ENCODE results near the gene SLC7A11.
"Not testable (repeated sequence)": the region's sequence is repeated elsewhere in the genome, so short reads cannot be mapped to it uniquely, and the experiment has no call there.

Gene SLC7A11

DNA sequence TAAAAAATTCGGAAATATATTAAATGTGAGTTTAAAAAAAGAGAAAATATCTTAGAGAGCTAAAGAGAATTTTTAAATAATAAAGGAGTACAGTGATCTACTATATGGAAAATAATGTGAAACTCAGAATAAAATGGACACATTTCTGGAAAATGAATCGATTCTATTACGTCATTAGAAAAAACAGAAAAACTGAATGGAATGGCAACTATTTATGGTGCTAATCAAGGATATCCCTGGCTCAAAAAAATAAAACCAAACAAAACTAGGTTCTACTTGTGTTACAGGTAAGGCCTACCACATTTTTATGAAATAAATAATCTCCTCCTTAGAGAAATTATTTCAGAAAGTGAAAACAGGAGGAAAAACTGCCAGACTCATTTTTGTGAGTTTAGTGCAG lies 5.5 kb upstream of the SLC7A11 start:
- DNase-seq (ENCODE audit: low spot score) = no peak

DNA sequence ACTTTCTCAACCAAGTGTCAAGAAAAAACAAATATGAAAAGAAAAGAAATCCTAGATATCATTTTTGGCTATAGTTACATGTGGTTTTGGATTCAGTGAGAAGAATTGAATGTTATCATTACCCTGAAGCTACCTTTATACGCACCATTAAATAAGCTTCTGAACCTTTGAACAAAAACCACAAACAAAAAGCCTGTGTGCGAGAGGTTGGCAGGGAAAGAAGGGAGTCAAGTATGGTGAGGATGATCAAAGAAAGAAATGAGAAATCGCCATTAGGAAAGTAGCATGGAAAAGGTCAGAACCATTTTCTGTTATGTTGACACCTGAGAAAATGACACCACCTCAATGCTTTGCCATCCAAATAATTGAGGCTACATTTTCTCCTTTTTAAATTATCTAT lies 1.2 kb upstream of the SLC7A11 start:
- DNase-seq (ENCODE audit: low spot score) = no peak
- no peak for TF ChIP-seq CTCF (IDR thresholded peaks at IDR 0.05; ENCODE audit: extremely low read depth, missing control alignments)

More for the DNA sequence above, 5.5 kb upstream of the SLC7A11 start:
- no peak for TF ChIP-seq CTCF (IDR thresholded peaks at IDR 0.05; ENCODE audit: extremely low read depth, missing control alignments)

- no peak for TF ChIP-seq CTCF (IDR thresholded peaks at IDR 0.05; ENCODE audit: extremely low read depth, missing control alignments)
Measured at GRCh38 chr4:138242834-138243156, 646 bp upstream of the SLC7A11 start.

GRCh38 chr4:138241281-138242075 lies 671 bp downstream of the SLC7A11 start:
- no peak for TF ChIP-seq CTCF (IDR thresholded peaks at IDR 0.05; ENCODE audit: extremely low read depth, missing control alignments)
- no peak for DNase-seq (ENCODE audit: low spot score)

More at GRCh38 chr4:138242834-138243156, 646 bp upstream of the SLC7A11 start:
- DNase-seq (ENCODE audit: low spot score) = no peak

GRCh38 chr4:138239491-138239890 lies 2.7 kb downstream of the SLC7A11 start:
- no peak for DNase-seq (ENCODE audit: low spot score)
- TF ChIP-seq CTCF (IDR thresholded peaks at IDR 0.05; ENCODE audit: extremely low read depth, missing control alignments) = no peak

DNA sequence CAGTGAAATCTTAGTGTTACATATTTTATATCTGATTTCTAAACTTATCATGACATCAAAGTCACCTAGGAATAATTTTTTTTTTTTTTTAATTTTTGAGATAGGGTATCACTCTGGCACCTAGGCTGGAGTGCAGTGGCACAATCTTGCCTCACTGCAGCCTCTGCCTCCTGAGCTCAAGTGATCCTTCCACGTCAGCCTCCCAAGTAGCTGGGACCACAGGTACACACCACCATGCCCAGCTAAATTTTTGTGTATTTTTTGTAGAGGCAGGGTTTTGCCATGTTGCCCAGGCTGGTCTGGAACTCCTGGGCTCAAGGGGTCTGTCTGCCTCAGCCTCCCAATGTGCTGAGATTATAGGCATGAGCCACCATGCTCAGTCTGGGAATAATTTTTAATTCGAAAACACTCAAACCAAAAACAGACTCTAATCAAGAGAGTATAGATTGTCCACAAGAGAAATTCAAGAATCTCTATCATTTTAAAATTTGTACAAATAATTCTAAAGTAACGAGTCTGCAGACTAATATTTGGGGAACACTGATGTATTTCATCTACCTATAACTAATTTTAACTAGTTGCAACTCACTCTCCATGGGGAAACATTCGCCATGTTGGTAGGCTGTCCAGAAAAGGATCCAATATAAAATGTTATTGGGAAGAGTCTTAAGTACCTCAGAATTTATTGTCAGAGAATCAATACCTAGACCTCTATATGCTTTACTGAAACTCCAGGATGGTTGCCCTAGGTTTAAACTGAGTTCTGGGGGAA lies 3.4 kb downstream of the SLC7A11 start:
- DNase-seq (ENCODE audit: low spot score) = no peak
- TF ChIP-seq CTCF (IDR thresholded peaks at IDR 0.05; ENCODE audit: extremely low read depth, missing control alignments) = no peak

- DNase-seq (ENCODE audit: low spot score) = not testable (repeated sequence)
Measured at GRCh38 chr4:138237132-138237531, 5.0 kb downstream of the SLC7A11 start.

Data from GM20000 (cell line).